Stomach (tissue), 4 donors: ENCODE measurements around the gene FOSL2.

Experiments
- EP300 ChIP-seq: sonication (generic); formaldehyde crosslinking; IDR thresholded peaks from one replicate; pipeline ENCODE4 v1.6.1; 2017; ENCODE audit warnings: antibody characterized with exemption
- POLR2A ChIP-seq, 4 donors: fragments of 450-650 bp; IDR thresholded peaks; one replicate each; pipeline ENCODE4 v1.6.1; 2016; ENCODE audit warnings: antibody characterized with exemption in 4 of 4, control low read depth in 2 of 4, mild to moderate bottlenecking in 1 of 4, moderate library complexity in 1 of 4
- POLR2AphosphoS5 ChIP-seq, 3 donors: sonication (generic); formaldehyde crosslinking; IDR thresholded peaks; one replicate each; pipeline ENCODE4 v1.6.1; 2016; ENCODE audit warnings: antibody characterized with exemption in 3 of 3
- TF ChIP-seq, protein P1 (sequence below), 7 experiments: fragments of 450-650 bp in 4 of 7; fragments of 200-600 bp in 3 of 7; sonication (generic) in 3 of 7; IDR thresholded peaks; one replicate each; pipeline ENCODE4 v1.5.1; 2016 to 2019; ENCODE audit warnings: antibody characterized with exemption in 7 of 7, control low read depth in 2 of 7, mild to moderate bottlenecking in 1 of 7

DNA sequence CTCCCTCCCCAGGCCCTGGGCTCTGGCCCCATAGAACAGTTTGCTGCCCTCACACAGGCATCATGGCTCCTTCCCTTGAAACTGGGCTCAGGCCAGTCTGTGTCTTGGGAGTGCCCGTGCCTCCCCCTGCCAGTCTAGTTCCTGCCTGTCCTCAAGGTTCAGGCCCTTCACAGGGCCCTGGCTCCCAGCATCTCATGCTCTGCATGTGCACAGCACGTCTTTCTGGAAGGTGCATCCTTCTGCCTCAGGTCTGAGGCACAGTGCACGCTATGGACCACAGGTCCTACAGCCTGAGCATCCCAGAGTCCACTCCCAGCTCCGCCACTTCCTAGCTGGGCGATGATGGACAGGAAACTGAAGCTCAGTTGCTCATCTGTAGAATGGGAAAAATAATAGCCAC lies 35.6 kb upstream of the FOSL2 start:
- TF ChIP-seq, protein P1, sequence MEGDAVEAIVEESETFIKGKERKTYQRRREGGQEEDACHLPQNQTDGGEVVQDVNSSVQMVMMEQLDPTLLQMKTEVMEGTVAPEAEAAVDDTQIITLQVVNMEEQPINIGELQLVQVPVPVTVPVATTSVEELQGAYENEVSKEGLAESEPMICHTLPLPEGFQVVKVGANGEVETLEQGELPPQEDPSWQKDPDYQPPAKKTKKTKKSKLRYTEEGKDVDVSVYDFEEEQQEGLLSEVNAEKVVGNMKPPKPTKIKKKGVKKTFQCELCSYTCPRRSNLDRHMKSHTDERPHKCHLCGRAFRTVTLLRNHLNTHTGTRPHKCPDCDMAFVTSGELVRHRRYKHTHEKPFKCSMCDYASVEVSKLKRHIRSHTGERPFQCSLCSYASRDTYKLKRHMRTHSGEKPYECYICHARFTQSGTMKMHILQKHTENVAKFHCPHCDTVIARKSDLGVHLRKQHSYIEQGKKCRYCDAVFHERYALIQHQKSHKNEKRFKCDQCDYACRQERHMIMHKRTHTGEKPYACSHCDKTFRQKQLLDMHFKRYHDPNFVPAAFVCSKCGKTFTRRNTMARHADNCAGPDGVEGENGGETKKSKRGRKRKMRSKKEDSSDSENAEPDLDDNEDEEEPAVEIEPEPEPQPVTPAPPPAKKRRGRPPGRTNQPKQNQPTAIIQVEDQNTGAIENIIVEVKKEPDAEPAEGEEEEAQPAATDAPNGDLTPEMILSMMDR (IDR thresholded peaks at IDR 0.05), result no peak
- TF ChIP-seq POLR2A (IDR thresholded peaks at IDR 0.05), result no peak
- TF ChIP-seq EP300, result no peak
- no peak for TF ChIP-seq POLR2AphosphoS5 (IDR thresholded peaks at IDR 0.05)
